GM19240 (cell line): ENCODE results near the gene CAT.

ENCODE experiments used
- DNase-seq: peaks from one replicate; pipeline ENCODE4 v3.0.0; 2011; ENCODE audit warnings: low spot score; ENCODE audit not compliant: insufficient read length

CAT gene

DNA sequence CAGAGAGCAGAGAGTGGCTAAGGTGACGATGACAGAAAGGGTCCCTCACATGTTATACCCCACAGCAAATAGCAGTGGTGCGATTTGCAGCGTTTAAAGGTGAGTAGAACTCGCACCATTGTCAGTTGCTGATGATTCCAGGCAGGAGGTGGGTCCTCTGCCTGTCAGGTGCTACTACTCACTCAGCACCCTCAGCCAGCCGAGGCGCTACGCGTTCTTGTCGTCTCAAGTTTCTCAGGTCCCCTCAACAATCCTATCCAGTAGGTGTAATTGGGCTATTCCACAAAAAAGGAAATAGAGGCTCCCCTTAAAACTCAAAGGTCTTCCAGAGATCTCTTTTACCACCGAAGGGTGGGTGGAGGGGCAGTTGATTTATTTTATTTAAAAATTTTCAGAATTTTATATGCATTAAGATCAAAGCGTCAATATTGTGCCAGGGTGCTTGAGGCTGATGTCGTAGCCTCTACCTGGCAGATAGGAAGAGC, 56.5 kb downstream of the CAT start:
- no peak for DNase-seq

GRCh38 chr11:34495724-34496377, 57.1 kb downstream of the CAT start:
- DNase-seq = no peak

- no peak for DNase-seq
These were observed 61.2 kb downstream of the CAT start for GRCh38 chr11:34499719-34500500.

- DNase-seq = no peak
These were observed 62.8 kb downstream of the CAT start for GRCh38 chr11:34501500-34501899.

DNA sequence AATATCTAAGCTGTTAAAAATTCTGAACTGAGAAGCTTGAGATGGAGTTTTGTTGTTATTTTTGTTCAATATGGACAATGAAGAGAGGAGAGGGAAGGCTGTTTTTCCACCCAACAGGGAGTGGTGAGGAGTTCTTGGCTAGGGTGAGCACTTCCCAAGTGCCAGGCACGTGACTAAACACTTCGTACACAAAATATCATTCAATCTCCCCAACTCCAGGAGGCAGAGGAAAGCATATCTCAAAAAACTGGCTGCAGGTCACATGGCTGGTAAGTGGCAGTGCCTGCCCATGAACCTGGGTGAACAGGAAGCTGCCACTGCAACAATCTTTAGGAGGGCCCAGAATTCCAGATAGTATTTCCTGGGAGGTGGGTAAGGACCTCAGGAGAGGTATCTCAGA, 63.2 kb downstream of the CAT start:
- no peak for DNase-seq

GRCh38 chr11:34502949-34503348, 64.2 kb downstream of the CAT start:
- no peak for DNase-seq

GRCh38 chr11:34505874-34506273, 67.1 kb downstream of the CAT start:
- no peak for DNase-seq

DNA sequence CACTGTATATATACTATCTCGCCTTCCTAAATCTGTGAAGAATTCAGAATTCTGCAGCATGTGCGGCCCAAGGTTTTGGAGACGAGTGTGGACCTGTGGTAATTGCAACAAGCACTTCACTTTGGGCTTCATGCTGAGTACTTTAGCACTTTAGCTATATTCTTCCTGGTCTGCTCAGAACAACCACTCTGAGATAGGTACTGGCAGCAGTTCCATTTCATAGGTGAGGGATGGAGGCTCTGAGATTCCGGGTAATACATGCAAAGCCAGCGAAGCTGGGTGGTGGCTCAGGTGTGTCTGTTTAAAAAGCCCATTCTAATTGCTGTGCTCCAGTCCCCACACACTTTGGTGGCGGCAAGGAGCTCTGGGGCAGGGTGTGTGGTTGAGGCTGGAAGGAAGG, 68.4 kb downstream of the CAT start:
- no peak for DNase-seq

GRCh38 chr11:34507610-34508009, 68.9 kb downstream of the CAT start:
- no peak for DNase-seq

- no peak for DNase-seq
These were observed 69.8 kb downstream of the CAT start for GRCh38 chr11:34508524-34508923.

GRCh38 chr11:34509336-34509876, 70.7 kb downstream of the CAT start:
- no peak for DNase-seq

- no peak for DNase-seq
These were observed 71.5 kb downstream of the CAT start for GRCh38 chr11:34510218-34510617.

GRCh38 chr11:34510673-34511072, 71.9 kb downstream of the CAT start:
- DNase-seq = no peak

GRCh38 chr11:34512840-34513681, 74.3 kb downstream of the CAT start:
- DNase-seq = peak; percentile 76

DNA sequence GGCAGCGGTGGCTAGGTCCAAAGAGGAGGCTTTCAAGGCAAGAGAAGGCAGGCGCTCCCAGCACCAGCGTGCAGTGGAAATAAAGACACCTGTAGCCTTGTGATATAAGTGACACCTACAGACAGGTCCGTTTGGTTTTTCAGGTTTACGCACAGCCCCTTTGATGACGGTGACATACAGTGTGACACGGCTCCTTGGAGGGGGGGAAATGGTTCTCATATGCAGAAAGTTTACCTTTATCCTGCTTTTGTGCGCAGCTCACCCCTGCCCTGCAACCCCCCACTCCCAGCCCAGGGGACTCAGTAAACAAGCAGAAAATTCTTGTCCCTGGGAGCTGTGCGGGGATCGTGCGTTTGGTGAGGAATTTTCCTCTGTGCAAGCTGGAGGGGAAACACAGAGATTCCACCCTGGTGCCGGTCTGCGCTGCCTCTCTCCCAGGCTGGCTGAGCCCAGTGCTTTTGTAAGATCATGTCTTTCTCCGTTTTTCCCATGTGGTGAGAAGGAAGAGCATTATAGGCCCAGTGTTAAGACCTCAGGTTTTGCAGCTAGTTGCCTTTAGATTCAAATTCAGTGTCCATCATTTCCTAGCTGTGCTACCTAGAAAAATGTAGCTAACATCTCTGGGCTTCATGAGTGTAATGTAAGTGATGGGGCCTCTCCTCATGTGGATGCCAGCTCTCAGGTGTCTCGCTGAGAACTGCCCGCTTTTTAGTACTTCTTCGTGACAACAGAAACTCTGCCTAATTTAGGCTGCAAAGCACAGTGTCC, 75.1 kb downstream of the CAT start, which contains the start of gene ELF5:
Gene ELF5, minus strand, starts transcription at position 113 of the 768 bp plus-strand sequence. CDS start 8,045 bp downstream, outside the sequence.
- DNase-seq = no peak

DNA sequence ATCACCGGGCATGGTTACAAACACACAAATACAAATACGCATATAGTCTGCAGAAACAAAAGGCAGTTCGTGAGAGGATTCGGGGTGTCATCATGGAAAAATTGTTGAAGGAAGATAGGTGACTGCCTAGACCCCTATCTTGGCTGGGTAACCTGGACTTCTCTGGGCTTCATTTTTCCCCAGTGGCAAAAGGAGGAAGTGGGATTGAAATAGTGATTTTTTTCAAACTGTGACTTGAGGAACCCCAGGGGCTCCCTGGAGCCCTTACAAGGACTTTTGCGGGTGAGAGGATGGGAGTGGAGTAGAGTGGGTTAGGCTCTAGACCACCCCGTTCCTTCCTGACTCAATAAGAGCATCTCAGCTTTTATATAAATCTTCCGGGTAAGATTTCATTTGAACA, 75.9 kb downstream of the CAT start:
- no peak for DNase-seq

DNA sequence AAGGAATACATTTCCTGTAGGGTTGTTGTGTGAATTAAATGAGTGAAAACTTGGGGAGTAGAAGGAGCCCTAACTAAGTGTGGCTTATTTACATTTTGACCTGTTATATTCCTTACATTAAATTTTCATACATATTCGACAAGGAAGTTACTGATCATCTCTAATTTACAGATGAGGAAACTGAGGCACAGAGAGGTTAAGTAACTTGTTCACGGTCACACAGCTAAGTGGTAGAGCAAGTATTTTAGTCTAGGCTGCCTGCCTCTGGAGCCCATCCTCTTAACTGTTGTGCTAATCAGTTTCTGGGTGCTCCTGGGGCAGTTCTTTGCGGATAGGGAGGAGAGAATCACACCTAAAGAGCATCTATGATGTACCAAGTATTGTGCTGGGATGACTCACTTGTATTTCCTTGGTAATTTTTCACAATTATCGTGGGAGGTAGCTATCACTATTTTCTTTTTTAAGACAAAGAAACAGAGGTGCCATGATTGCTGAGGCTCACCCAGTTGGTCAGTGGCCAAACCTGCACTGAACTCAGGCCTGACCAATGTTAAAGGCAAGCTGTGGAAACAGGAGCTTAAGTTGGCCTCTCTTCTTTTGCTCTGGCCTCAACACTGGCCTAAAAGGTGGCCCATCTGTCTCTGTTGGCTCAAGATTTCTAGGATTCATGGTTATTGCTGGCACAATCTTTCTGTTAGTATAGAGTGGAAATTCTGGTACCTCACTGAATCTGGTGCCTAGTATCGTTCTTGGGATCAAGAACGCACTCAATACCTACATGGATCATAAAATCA, 77.7 kb downstream of the CAT start:
- no peak for DNase-seq

GRCh38 chr11:34519595-34520235, 81.0 kb downstream of the CAT start:
- no peak for DNase-seq

GRCh38 chr11:34521265-34521664, 82.5 kb downstream of the CAT start:
- DNase-seq = no peak
